NCI-H510A treated with DMSO at 0.1 percent for 48 hours (cell line): ENCODE results near the gene ARHGAP25.

Experiments used
- DNase-seq: peaks from one replicate; lab custom pipeline; 2025; lab: John Stamatoyannopoulos, UW

ARHGAP25 gene

DNA sequence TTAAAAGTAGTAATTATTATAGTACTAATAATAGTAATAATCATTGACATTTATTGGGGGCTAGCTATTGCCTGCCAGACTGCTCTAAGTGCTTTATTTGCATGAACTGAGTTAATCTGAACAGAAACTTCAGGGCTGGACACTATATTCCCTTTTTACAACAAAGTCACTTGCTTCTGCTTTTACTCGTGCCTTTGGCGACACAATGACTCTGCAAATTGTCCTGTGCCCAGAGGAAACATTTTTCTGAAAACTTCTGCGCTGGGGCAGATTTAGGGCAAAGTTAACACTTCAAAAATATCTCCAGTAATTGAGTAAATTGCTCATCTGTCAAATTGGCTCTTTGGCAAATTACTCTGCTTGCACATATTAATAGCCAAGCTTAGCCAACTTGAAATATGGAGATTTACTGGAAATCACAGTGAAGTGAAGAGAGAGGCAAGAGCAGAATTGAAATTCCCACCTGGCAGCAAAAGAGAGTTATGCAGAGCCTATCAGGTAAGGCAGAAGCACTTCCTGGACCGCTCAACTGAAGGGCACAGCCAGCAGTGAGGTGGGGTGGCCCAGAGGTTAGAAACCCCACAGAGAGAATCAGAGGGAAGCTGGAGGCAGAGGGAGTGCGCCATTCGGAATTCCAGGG lies 100.2 kb downstream of the ARHGAP25 start:
- DNase-seq, result no peak

DNA sequence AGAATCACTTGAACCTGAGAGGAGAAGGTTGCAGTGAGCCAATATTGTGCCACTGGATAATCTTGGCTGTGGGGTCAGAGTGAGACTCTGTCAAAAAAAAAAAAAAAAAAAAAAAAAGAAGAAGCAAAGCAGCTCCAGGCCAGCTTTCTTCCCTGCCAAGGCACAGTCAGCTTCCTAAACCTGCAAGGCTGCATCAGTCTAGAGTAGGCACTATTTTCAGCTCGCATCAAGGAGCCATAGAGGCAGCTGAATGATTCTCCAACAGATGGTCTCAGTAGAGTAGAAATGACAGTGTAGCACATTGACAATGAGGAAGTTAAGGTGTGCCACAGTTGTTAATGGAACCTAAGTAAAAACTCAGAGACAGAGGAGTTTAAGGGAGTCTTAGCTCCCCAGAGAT lies 101.0 kb downstream of the ARHGAP25 start:
- DNase-seq, result no peak

DNA sequence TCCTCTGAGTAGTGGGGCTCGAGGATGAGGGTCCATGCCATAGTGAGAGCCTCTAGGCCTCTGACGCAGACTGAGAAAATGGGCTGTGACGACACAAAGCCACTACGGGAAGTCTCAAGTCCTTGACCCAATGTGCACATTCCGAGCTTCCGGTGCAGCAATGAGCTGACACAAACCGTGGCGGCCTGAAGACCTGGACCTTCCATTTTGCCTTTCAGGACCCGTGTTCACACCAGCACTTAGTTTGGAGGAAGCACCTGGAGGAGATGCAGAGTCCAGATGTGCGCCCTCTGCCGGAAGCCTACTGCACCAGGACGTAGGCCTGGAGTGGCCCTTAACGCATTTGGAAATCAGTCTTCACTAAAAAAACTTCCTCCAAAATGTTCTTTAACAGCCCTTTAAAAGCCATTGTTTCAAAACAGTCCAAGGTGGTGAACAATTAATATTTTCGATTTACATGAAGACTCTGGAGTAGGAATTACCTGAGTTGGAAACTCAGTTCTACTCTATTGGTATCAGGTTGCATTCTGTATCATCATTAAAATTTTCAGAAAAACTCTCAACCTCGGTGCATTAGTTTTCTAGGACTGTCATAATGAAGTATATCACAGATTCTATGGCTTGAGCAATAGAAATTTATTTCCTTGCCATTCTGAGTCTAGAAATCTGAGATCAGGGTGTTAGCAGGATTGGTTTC lies 102.7 kb downstream of the ARHGAP25 start:
- DNase-seq, result no peak

DNA sequence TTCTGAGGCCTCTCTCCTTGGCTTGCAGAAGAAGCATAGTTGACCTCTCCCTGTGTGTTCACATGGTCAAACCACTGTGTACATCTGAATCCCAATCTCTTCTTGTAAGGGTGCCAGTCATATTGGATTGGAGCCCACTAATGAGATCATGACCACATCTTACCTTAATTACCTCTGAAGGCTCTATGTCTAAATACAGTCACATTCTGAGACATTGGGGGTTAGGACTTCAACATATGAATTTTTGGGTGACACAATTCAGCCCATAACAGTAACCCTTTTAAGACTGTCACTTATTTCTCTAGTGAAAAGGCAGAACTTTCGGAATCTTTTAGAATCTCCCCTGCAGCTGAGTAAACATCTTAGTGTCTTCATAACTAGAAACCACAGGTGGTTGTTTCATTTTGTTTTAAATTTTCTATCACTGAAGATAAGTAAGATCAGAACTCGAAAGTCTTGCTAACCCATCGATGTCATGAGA lies 103.3 kb downstream of the ARHGAP25 start:
- DNase-seq, result no peak

DNA sequence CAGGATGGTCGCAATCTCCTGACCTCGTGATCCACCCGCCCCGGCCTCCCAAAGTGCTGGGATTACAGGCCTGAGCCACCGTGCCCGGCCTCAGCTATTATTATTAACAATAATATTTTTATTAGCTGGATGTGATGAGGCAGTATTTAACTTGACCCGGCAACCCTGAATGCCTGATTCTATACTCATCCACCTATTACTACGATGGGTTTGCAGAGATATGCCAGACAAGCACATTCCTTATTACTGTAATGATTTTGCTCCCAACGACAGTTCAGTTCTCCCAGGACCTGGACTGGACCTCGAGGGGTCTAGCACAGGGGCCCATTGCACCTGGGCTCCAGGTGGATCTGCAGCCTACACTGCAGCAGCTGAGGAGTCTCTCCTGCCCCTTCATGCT lies 104.0 kb downstream of the ARHGAP25 start:
- DNase-seq, result no peak

DNA sequence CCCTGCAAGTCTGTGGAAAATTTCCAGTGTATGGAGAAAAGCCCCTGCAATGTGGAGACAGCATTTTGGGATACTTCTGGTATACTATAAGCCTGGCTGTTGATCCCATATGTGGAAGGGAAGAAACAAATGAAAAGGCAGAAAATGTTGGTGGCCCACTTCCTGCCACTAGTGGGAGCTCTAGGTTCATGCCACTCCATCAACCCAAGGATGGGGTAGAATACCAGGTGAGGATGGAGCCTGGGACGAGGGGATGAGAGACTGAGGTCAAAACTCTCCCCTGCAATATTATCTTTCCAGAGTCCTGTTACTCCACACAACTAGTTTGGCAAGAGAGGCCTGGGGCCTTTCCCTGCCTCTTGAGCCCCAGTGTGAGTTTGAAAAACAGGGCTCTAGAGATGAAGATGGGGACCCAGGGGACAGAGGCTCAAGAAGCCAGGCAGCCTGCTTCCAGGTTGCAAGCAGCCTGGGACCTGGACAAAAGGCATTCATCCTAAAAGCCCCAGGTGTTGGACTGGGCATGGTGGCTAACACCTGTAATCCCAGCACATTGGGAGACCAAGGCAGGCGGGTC lies 104.7 kb downstream of the ARHGAP25 start:
- no peak for DNase-seq

DNA sequence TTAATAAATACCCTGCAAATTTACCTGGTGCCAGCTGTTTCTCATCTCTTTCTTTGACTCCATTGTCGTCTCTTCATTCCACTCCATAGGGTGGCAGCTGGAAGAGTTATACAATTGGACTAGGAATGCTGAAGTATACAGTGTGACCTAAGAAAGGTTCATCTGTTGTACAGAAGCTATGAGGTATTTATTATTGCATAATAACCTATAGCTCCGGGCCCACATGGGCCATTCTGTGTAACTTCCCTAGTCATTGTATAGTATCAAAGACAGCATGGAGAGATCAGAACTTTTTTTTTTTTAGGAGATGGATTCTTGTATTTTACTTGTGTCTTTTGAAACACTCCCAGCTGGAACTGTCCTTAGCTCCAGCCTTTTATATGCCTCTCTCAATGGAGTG lies 110.4 kb downstream of the ARHGAP25 start:
- DNase-seq, result no peak

DNA sequence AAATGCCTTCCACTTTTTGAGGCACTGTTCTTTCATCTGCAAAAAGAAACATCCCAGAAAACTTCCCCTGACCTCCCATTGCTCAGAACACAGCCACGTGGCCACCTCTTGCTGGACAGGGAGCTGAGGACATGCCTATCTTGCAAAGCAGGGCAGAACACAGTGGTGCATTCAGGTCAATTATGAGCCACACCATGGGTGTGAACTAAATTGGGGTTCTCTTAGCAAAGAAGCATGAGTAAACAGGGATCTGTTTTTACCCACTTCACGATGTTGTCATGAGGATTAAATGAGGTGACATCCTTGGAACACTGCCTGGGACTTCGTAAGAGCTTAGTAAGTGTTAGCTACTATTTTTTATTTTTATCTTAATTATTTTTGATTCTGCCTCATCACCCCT lies 111.5 kb downstream of the ARHGAP25 start:
- DNase-seq, result no peak

DNA sequence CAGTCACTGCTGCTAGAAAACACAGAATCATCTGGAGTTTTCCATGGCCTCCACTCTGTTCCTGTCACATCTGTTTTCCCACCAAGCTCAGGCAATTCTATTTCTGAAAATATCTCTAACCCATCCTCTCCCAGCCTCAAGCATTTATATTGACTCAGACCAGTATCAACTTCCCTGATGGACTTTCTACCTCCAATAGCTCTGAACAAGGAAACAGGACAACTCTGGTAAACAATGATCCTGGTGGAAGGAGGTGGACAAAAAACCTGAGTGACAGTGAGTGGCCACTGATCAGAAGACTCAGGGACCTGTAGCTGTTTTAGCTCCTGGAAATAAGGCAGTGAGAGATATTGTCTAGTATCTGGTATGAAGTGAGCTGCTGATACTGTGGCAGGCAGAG lies 113.1 kb downstream of the ARHGAP25 start:
- no peak for DNase-seq

DNA sequence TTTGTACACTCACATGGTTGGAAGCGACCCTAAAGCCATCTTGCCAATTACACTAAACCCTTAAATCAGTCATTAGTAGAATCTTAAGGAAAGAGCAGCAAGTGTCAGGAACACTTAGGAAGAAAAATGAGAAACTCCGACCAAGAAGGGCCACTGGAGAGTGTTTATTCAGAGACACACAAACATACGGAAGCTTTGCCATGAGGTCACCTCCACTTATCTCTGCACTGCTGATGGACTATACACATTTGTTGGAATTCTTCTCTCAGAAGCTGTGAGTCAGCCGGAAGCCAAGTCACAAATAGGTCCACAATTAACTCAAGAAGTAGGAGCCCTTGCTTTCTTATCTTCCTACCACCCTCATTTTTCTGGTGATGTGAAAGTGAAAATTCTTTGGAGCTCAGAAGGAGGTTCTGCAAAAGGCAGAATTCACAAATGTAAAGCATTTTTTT lies 115.0 kb downstream of the ARHGAP25 start:
- no peak for DNase-seq

DNA sequence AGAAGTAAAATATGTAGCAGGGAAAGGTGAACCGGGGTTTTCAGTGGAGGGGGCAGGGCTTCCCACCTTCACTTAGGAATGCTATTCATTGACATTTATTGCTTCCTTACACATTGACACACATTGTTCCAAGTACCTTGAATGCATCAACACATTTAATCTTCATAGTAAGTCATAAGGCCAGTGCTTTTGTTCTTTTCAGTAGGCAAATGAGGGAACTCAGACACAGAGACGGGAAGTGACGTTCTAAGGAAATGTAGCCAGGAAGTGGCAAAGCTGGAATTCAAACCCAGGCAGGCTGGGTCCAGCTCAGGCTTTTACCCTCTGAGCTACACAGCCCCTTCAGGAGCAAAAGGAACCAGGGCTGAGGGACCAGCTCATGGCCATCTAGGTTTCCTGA lies 115.9 kb downstream of the ARHGAP25 start:
- DNase-seq, result no peak

DNA sequence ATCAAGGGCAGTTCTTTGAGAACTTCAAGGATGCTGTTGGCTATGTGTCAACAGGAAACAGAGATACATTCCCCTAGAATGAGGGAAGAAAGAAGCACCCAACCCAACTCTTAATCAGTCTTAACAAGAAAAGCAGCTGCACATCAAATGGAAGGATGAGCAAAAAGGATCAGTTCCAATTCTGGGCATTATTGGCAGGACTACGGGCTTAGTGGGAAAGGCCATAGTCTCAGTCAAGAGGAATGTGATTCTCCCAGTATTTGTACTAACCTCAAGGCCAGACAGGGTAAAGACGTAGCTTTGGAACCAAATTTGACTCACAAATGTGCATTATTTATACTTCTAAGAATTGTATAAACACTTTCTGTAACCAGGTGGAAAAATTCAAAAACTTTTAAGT lies 118.4 kb downstream of the ARHGAP25 start:
- no peak for DNase-seq

DNA sequence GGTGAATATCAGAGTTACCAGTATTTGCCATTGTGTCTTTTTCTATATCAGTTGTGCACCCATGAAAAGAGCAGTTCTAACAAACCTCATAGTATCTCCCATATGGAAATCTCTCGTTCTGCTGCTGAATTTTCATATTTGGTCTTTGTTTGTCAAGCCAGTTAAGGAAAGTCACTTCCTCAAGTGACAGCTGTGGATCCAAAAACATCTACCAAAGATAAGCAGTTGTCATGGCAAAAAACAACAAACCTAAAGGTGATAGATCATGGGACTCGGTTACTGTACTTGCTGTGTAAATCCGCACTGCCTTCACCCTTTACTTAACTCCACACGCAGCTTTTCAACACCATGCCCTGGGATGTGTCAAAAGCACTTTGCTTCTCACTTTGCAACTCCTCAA lies 119.3 kb downstream of the ARHGAP25 start:
- DNase-seq, result no peak

DNA sequence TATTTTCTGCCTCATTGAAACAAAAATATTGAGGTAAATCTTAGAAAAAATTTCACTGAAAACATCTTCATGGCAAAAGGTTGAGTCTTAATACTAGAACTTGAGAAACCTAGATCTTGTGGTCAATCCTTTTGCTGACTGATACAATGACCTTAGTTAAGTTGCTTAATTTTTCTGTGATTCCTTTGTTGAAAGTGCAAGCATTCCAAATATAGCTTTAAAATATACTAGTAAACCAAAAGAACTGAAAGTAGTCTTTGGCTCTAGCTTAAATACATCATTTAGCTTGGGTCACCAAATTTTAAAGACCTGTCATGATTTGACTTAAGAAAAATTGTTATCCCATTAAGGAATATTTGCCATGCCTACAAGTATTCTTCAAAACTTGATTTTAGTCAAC lies 119.9 kb downstream of the ARHGAP25 start:
- no peak for DNase-seq

DNA sequence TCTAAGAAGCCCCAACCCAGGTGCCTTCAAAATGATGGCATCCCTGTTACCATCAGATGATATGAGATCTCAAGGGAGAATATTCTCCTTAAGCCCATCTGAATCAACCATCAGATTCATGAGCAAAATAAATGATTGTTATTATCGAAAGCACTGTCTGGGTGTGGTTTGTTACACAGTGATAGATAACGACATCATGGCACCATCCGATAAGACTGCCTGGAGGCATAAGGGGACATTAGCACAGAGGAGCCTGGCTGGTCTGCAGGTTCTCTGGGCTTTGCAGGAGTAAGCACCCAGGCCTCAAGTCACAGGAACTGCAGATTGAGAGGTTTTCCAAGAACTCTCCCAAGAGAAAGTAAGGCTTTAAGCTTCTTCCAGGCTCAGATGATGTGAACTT lies 120.9 kb downstream of the ARHGAP25 start:
- no peak for DNase-seq

DNA sequence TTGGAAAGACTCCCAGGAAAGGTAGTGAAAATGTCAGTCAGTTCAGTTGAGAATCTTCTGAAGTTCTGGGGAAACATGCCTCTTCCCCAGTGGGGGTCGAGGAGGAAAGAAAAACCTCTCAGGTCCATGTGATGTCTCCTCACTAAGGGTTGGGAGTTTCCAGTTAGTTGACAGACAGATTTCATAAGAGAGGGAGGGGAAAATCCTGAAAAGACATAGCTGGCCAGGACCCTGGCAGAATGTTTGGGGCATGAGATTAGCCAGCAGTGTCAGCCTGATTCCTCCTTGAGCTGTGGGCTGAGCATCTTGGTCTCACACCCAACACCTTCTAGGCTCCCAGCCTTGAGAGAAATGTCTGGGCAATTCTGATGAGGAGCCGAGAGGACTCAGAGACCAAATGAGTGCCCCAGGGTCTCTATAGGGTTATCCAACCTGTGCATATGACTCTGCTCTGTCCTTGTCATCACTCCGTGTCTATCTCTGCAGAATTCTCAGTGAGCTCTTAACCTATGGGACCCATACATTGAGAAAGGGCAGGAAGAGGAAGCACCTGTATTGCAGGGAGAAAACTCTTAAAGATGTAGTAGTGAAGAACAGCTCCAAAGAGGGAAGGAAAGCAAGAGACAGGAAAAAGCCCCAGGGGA lies 122.7 kb downstream of the ARHGAP25 start:
- no peak for DNase-seq

DNA sequence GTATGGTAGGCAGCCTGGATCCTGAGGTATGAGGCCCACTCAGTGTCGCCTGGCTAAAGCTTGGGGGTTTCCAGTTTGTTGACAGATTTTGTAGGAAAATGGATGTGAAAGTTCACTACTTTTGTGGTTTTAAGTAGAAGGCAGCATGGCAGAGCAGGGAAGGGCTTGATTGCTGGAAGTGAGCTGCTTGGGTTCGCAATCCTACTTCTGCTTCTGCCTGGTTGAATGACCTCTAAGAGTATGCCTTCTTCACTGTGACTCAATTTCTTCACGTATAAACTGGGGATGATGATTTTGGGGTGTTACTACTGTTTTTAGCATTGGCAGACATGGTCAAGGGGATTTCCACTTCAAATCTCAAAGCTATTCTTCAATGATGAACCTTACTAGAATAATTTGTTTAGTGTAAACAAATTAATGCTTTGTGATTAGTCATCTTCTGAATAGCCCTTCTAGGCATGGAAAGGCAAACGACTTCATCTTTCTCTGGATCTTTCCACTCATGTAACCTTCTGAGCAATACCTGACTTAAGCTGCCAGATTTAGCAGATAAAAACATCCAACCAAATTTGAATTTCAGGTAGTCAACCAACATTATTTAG lies 123.3 kb downstream of the ARHGAP25 start:
- no peak for DNase-seq

DNA sequence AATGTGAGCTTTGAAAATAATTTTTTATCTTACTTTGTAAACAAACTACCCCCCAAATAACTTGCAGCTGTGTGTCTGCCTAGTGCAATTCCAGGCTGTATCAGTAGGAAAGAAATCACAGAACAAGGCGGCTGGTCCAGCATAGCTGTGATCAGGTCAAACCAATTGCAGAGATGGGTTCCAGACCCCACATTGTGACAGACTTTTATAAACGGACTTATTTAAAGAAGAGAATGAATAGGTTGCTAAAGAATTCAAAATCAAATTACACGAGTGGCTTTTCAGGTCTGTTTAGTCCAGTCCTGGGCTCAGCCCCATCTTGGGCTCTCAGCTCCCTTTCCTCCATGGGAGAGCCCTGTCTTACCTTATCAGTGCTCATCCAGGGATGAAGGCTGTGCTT lies 125.5 kb downstream of the ARHGAP25 start:
- no peak for DNase-seq

DNA sequence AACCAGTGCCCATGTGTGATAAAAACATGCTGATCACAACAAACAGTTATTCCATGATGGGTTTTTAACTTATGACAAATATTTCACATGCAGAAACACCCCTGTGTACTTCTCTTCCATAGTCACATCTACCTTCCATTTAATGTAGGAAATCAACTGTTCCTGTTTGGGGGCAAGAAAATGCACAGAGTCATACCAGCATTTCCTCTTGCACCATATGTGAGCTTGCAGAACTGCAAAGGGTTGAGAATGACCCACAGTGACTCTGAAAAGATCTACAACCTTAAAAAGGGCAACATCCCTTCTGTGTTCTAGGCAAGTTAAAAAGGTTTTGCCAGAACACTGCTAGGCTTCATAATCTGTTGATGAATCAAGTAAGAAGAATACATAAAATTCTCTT lies 126.7 kb downstream of the ARHGAP25 start:
- no peak for DNase-seq

DNA sequence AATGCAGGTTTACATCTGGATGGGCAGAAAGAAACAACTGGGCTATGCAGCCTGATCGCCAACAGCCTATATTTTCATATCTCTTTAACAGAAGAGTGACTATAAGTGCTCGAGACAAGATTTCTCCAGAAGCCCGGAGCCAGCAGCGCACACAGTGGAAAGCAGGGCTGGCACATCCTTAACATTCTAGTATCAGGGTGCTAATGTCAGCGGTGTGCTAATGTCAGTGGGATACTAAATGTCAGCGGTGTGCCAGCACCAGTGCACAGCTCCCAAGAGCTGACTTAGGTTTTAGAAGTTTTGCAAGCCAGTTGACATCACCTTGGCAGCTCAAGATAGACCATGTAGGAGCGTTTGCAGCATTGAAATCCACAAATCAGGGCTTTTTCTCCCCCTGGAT lies 128.3 kb downstream of the ARHGAP25 start:
- no peak for DNase-seq

DNA sequence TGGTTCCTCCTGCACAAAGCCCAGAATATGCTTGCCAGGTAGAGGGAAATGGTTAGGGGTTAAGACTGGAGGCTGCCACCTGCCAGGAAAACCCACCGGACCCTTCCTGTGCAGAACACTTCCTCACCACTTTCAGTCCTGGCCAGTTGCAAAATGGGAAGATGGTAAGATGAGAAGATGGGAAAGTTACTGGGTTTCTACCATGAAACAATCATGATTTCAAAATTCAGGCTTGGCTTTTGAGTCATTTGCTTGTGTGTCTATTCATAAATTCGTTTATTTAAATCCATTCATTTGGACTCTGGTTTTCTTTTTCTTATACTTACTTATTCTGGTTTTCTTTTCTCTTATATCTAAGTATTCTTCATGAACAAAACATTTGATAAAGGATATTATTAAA lies 129.4 kb downstream of the ARHGAP25 start:
- no peak for DNase-seq

DNA sequence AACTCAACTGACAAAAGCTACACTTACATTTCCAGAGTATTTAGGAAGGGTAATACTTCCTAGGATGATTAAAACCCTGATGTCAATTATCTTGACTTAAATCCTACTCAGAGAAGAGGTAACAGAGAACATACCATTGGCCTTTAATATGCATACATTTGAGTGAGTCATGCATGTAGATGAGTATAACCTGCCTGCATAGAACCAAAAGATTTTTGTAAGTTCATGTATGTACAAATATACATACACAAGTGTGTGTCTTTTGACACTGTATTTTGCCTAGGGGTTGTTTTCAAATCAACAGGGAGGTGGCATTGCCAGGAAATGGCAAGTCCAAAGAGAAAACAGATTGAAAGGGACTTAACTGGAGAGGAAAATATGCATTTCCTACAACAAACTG lies 130.5 kb downstream of the ARHGAP25 start:
- DNase-seq, result no peak

DNA sequence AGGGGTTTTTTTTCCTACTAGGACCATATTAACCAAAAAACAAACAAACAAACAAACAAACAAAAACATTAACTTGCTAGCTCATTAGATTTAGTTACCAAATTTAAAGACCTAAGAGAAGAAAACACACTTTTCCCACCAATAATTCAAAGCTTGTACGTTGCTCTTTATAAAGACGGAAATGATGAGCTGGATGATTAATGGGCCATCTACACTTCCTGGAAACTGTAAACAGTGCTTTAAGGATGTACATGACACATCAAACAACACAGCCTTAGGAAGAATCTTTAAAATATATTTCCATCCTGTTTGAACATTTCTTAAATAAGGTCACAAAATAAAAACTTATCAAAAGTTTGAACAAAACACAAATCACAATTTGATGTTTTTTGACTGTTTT lies 135.6 kb downstream of the ARHGAP25 start:
- DNase-seq, result no peak
